Fibroblast of gingiva (primary cell): ENCODE data around the gene BORCS5.
A peak's percentile ranks its signal among the peaks of the same experiment; 100 is the strongest.
"Not testable (repeated sequence)": the region's sequence is repeated elsewhere in the genome, so short reads cannot be mapped to it uniquely, and the experiment has no call there.

Experiments
- DNase-seq: peaks from one replicate; pipeline ENCODE4 v3.0.0-alpha.2; 2011; ENCODE audit warnings: low read depth

BORCS5 gene

GRCh38 chr12:12356896-12357718 is at the start of gene BORCS5:
Gene BORCS5, plus strand, starts transcription at chr12:12357078. Its CDS starts 374 bp downstream, at chr12:12357452.
- DNase-seq: peak; percentile 91

GRCh38 chr12:12310695-12311094 is 46.2 kb upstream of the BORCS5 start:
- DNase-seq: not testable (repeated sequence)

GRCh38 chr12:12315838-12316237 is 41.0 kb upstream of the BORCS5 start:
- DNase-seq: no peak

GRCh38 chr12:12319451-12320183 is 37.3 kb upstream of the BORCS5 start:
- peak; percentile 69 for DNase-seq

- DNase-seq: no peak
Observed at GRCh38 chr12:12323118-12323517, 33.8 kb upstream of the BORCS5 start.

- DNase-seq: peak; percentile 3
Observed at GRCh38 chr12:12323591-12323990, 33.3 kb upstream of the BORCS5 start.

- no peak for DNase-seq
Observed at GRCh38 chr12:12326262-12326661, 30.6 kb upstream of the BORCS5 start.

GRCh38 chr12:12327802-12328201 is 29.1 kb upstream of the BORCS5 start:
- peak; percentile 48 for DNase-seq

- DNase-seq: no peak
Observed at GRCh38 chr12:12331244-12331771, 25.6 kb upstream of the BORCS5 start.

- DNase-seq: no peak
Observed at GRCh38 chr12:12331896-12332295, 25.0 kb upstream of the BORCS5 start.

- no peak for DNase-seq
Observed at GRCh38 chr12:12333407-12334366, 23.2 kb upstream of the BORCS5 start.

- peak; percentile 9 for DNase-seq
Observed at GRCh38 chr12:12334367-12335040, 22.4 kb upstream of the BORCS5 start.

GRCh38 chr12:12336049-12336411 is 20.8 kb upstream of the BORCS5 start:
- DNase-seq: peak; percentile 35

- DNase-seq: no peak
Observed at GRCh38 chr12:12336511-12336910, 20.4 kb upstream of the BORCS5 start.

GRCh38 chr12:12338527-12339168 is 18.2 kb upstream of the BORCS5 start:
- DNase-seq: peak; percentile 31

- peak; percentile 23 for DNase-seq
Observed at GRCh38 chr12:12349711-12350665, 6.9 kb upstream of the BORCS5 start, which contains the start of gene MANSC1. Gene MANSC1, minus strand, starts transcription at chr12:12350242. Its CDS starts 6,928 bp downstream, at chr12:12343314.

- no peak for DNase-seq
Observed at GRCh38 chr12:12350868-12351463, 5.9 kb upstream of the BORCS5 start.

- not testable (repeated sequence) for DNase-seq
Observed at GRCh38 chr12:12351468-12352185, 5.3 kb upstream of the BORCS5 start.
